HepG2 (cell line): ENCODE data around the gene ASB16. TPM values are rescaled to one million over a fixed set of nuclear protein-coding genes. Genes with fewer than 3 reads are reported as not detected.

ENCODE experiments used
- AKNA ChIP-seq: sonication (generic); formaldehyde crosslinking; IDR thresholded peaks from 2 replicates; pipeline ENCODE4 v1.4.0; 2020; ENCODE audit warnings: missing genetic modification reagents, borderline replicate concordance
- ATRX ChIP-seq: sonication (generic); formaldehyde crosslinking; IDR thresholded peaks from 2 replicates; pipeline ENCODE4 v1.4.0; 2020; ENCODE audit warnings: missing genetic modification reagents, borderline replicate concordance
- E2F2 ChIP-seq: sonication (generic); formaldehyde crosslinking; IDR thresholded peaks from 2 replicates; pipeline ENCODE4 v1.4.0; 2020; ENCODE audit warnings: missing genetic modification reagents, borderline replicate concordance
- ESRRA ChIP-seq: sonication (generic); formaldehyde crosslinking; IDR thresholded peaks from 2 replicates; pipeline ENCODE4 v1.5.1; 2020; ENCODE audit warnings: mild to moderate bottlenecking, low read depth, missing genetic modification reagents
- IKZF1 ChIP-seq: fragments of 450-650 bp; IDR thresholded peaks from 2 replicates; pipeline ENCODE4 v1.7.1; 2016
- ISX ChIP-seq: sonication (generic); formaldehyde crosslinking; conservative IDR thresholded peaks from 2 replicates; pipeline ENCODE4 v1.5.0; 2020; ENCODE audit warnings: missing genetic modification reagents
- MED13 ChIP-seq: sonication (generic); formaldehyde crosslinking; IDR thresholded peaks from 2 replicates; pipeline ENCODE4 v1.5.0; 2020; ENCODE audit warnings: missing genetic modification reagents
- MEF2D ChIP-seq: sonication (generic); formaldehyde crosslinking; IDR thresholded peaks from 2 replicates; pipeline ENCODE4 v1.5.1; 2020; ENCODE audit warnings: mild to moderate bottlenecking, missing genetic modification reagents
- NKX3-1 ChIP-seq: sonication (generic); formaldehyde crosslinking; IDR thresholded peaks from 2 replicates; pipeline ENCODE4 v1.5.0; 2020; ENCODE audit warnings: missing genetic modification reagents
- PHB2 ChIP-seq: fragments of 450-650 bp; IDR thresholded peaks from 2 replicates; pipeline ENCODE4 v1.6.1; 2018; ENCODE audit not compliant: partially characterized antibody
- POLR2A ChIP-seq, 2 experiments: IDR thresholded peaks; 2 replicates each; pipeline ENCODE4 v1.6.1; 2011; ENCODE audit warnings: low read depth in 2 of 2, low read length in 2 of 2, mild to moderate bottlenecking in 1 of 2, moderate library complexity in 1 of 2; ENCODE audit not compliant: insufficient read depth in 1 of 2
- POLR2G ChIP-seq: fragments of 200-400 bp; formaldehyde crosslinking; IDR thresholded peaks from 2 replicates; pipeline ENCODE4 v1.6.1; 2018; ENCODE audit warnings: mild to moderate bottlenecking, low read depth, low read length, moderate library complexity
- RBM39 ChIP-seq: fragments of 200-400 bp; formaldehyde crosslinking; IDR thresholded peaks from one replicate; pipeline ENCODE4 v1.6.1; 2018; ENCODE audit warnings: antibody characterized with exemption, mild to moderate bottlenecking, low read depth, low read length; ENCODE audit not compliant: poor library complexity, severe bottlenecking
- U2AF1 ChIP-seq: fragments of 200-400 bp; formaldehyde crosslinking; optimal IDR thresholded peaks from 2 replicates; pipeline ENCODE3; 2017; ENCODE audit warnings: mild to moderate bottlenecking, low read depth, low read length
- ZNF136 ChIP-seq: sonication (generic); formaldehyde crosslinking; IDR thresholded peaks from 2 replicates; pipeline ENCODE4 v1.8.1; 2022; ENCODE audit warnings: low read depth, mild to moderate bottlenecking, moderate library complexity, missing genetic modification reagents
- ZNF20 ChIP-seq: sonication (generic); formaldehyde crosslinking; IDR thresholded peaks from 2 replicates; pipeline ENCODE4 v1.4.0; 2020; ENCODE audit warnings: mild to moderate bottlenecking, moderate library complexity, missing genetic modification reagents
- ZNF230 ChIP-seq: sonication (generic); formaldehyde crosslinking; IDR thresholded peaks from 2 replicates; pipeline ENCODE4 v1.4.0; 2020; ENCODE audit warnings: mild to moderate bottlenecking, missing genetic modification reagents
- ZNF670 ChIP-seq: sonication (generic); formaldehyde crosslinking; IDR thresholded peaks from 2 replicates; pipeline ENCODE4 v1.8.0; 2022; ENCODE audit warnings: mild to moderate bottlenecking, missing genetic modification reagents, borderline replicate concordance
- ZNF672 ChIP-seq: sonication (generic); formaldehyde crosslinking; IDR thresholded peaks from 2 replicates; pipeline ENCODE4 v1.8.1; 2022; ENCODE audit warnings: missing genetic modification reagents
- ZNF740 ChIP-seq: sonication (generic); formaldehyde crosslinking; IDR thresholded peaks from 2 replicates; pipeline ENCODE4 v1.4.0; 2020; ENCODE audit warnings: missing genetic modification reagents
- polyA plus RNA-seq, 8 experiments: library from polyadenylated mRNA; depleted of rRNA in 3 of 8; stranded (reverse) in 7 of 8; unstranded in 1 of 8; fragments of >200 nt; fragmentation: Illumina TruSeq in 4 of 8; extraction: Trizol in 4 of 8; gene quantifications; 2 replicates each; pipeline versions ENCODE4 v1.2.1 to v1.2.3, GENCODE V29; 2011 to 2016; ENCODE audit warnings: low read depth in 4 of 8, missing spikeins in 1 of 8, mixed read lengths in 1 of 8; ENCODE audit not compliant: insufficient read depth in 1 of 8
- total RNA-seq, 5 experiments: library from RNA; depleted of rRNA; stranded (reverse); fragments of >200 nt; fragmentation: Illumina TruSeq; extraction: Trizol; gene quantifications; 2 replicates each; pipeline ENCODE4 v1.2.3, GENCODE V29; 2016; ENCODE audit warnings: low read depth in 1 of 5
- TF ChIP-seq, protein P1 (sequence below): sonication (generic); formaldehyde crosslinking; conservative IDR thresholded peaks from 2 replicates; pipeline ENCODE4 v1.4.0; 2020; ENCODE audit warnings: missing genetic modification reagents
- TF ChIP-seq, protein P2 (sequence below): sonication (generic); formaldehyde crosslinking; IDR thresholded peaks from 2 replicates; pipeline ENCODE4 v1.9.0; 2022; ENCODE audit warnings: missing genetic modification reagents, mild to moderate bottlenecking, borderline replicate concordance

ASB16 gene
- total and polyA plus RNA-seq, 2 of the 13 experiments (the other 11 are each of a cell fraction or from before 2014, with no cell fraction given): 0.07 TPM; not detected in 1

GRCh38 chr17:44221862-44222111 is 51.3 kb downstream of the ASB16 start (continued):
- TF ChIP-seq, protein P1, sequence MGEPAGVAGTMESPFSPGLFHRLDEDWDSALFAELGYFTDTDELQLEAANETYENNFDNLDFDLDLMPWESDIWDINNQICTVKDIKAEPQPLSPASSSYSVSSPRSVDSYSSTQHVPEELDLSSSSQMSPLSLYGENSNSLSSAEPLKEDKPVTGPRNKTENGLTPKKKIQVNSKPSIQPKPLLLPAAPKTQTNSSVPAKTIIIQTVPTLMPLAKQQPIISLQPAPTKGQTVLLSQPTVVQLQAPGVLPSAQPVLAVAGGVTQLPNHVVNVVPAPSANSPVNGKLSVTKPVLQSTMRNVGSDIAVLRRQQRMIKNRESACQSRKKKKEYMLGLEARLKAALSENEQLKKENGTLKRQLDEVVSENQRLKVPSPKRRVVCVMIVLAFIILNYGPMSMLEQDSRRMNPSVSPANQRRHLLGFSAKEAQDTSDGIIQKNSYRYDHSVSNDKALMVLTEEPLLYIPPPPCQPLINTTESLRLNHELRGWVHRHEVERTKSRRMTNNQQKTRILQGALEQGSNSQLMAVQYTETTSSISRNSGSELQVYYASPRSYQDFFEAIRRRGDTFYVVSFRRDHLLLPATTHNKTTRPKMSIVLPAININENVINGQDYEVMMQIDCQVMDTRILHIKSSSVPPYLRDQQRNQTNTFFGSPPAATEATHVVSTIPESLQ (CRISPR knock-in tag): 0 out of 2 replicates have a peak, but pooled peaks have one; percentile 13
- peak; percentile 39 for TF ChIP-seq U2AF1
- TF ChIP-seq ISX (CRISPR knock-in tag): peak; percentile 66; the same call in 1 of the 2 replicates
- no peak for TF ChIP-seq IKZF1
- TF ChIP-seq PHB2: no peak
- TF ChIP-seq POLR2G: no peak
- TF ChIP-seq AKNA (CRISPR knock-in tag): 0 out of 2 replicates have a peak, but pooled peaks have one; percentile 6
- TF ChIP-seq ATRX: no peak
- no peak for TF ChIP-seq ZNF670 (CRISPR knock-in tag)
- peak; percentile 77; the same call in 1 of the 2 replicates for TF ChIP-seq ZNF740
- 0 out of 2 replicates have a peak, but pooled peaks have one; percentile 18 for TF ChIP-seq NKX3-1 (CRISPR knock-in tag)
- TF ChIP-seq ESRRA (CRISPR knock-in tag): peak; percentile 46; the same call in 1 of the 2 replicates
- 0 out of 2 replicates have a peak, but pooled peaks have one; percentile 45 for TF ChIP-seq E2F2 (CRISPR knock-in tag)
- TF ChIP-seq ZNF230 (CRISPR knock-in tag): no peak
- no peak for TF ChIP-seq ZNF20 (CRISPR knock-in tag)
- peak in 1 of 2 experiments; percentile 31; a peak in 1 of 4 replicates for TF ChIP-seq POLR2A (IDR thresholded peaks at IDR 0.05; ENCODE audit: insufficient read depth in 1 of 2, low read depth in 2 of 2, low read length in 2 of 2)
- peak; percentile 55; the same call in 1 of the 2 replicates for TF ChIP-seq MED13 (CRISPR knock-in tag)
- TF ChIP-seq, protein P2, sequence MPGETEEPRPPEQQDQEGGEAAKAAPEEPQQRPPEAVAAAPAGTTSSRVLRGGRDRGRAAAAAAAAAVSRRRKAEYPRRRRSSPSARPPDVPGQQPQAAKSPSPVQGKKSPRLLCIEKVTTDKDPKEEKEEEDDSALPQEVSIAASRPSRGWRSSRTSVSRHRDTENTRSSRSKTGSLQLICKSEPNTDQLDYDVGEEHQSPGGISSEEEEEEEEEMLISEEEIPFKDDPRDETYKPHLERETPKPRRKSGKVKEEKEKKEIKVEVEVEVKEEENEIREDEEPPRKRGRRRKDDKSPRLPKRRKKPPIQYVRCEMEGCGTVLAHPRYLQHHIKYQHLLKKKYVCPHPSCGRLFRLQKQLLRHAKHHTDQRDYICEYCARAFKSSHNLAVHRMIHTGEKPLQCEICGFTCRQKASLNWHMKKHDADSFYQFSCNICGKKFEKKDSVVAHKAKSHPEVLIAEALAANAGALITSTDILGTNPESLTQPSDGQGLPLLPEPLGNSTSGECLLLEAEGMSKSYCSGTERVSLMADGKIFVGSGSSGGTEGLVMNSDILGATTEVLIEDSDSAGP (CRISPR knock-in tag): peak; percentile 56; the same call in 1 of the 2 replicates
- TF ChIP-seq MEF2D (CRISPR knock-in tag): no peak
- no peak for TF ChIP-seq ZNF672 (CRISPR knock-in tag)
- no peak for TF ChIP-seq ZNF136 (CRISPR knock-in tag)
- TF ChIP-seq RBM39: peak; percentile 35
